Globus pallidus (tissue), 1 donor: ENCODE results near the gene MCRIP2.
A peak's percentile ranks its signal among the peaks of the same experiment; 100 is the strongest.
"Not testable (repeated sequence)": the region's sequence is repeated elsewhere in the genome, so short reads cannot be mapped to it uniquely, and the experiment has no call there.

Experiments
- DNase-seq: peaks from one replicate; pipeline ENCODE4 v3.0.0-alpha.2; 2015; ENCODE audit warnings: low spot score

MCRIP2 gene

DNA sequence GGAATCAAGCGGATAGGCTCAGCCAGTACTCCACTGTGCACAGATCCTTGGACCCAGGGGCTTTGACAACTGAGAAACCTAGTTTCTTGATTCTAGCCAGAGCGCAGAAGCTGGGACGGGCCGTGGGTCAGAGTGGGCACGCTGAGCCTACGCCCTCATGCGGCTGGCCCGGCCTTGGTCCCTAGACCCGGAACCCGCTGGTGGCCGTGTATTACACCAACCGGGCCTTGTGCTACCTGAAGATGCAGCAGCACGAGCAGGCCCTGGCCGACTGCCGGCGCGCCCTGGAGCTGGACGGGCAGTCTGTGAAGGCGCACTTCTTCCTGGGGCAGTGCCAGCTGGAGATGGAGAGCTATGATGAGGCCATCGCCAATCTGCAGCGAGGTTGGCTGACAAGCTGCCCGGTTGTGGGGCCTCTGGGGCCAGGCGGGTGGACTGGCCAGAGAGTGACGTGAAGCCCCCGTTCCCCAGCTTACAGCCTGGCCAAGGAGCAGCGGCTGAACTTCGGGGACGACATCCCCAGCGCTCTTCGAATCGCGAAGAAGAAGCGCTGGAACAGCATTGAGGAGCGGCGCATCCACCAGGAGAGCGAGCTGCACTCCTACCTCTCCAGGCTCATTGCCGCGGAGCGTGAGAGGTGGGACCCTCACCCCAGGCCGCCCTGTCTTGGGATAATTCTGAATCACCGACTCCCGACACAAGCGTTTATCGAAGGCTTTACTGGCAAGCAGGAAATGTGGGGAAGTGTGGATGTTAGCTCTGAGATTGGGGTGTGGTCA is 39.5 kb downstream of the MCRIP2 start:
- no peak for DNase-seq

GRCh38 chr16:681746-682427 is 40.3 kb downstream of the MCRIP2 start:
- DNase-seq, result no peak

DNA sequence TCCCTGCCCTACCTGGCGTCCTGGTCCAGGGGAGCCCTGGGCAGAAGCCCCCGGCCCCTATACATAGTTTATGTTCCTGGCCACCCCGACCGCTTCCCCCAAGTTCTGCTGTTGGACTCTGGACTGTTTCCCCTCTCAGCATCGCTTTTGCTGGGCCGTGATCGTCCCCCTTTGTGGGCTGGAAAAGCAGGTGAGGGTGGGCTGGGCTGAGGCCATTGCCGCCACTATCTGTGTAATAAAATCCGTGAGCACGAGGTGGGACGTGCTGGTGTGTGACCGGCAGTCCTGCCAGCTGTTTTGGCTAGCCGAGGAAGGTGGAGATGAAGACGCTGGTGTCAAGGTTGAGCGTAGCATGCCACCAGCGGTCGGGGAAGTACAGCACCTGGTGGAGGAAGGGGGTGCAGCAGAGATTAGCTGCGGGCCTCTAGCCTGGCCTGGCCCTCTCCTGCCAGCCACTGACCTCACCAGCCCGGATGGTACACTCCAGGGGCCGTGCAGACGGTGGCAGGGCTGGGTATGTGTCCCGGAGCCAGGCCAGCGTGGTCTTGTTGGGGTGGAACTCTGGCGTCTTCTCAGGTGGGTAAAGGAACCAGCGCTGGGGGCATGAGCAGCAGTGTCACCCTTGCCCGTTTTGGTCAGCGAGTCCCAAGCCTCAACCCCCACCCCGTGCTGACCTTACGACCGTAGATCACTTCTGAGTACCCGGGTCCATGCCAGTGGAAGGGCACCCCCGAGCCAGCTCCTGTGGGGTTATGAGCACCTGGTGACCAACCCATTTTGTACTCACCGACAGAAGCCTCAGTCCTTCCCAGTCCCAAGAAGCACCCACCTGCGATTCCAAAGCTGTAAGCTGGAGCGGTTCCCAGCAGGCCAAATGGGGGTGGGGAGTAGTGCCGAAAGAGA is 41.1 kb downstream of the MCRIP2 start:
- no peak for DNase-seq

GRCh38 chr16:683396-684070 is 41.9 kb downstream of the MCRIP2 start:
- no peak for DNase-seq

- peak; percentile 94 for DNase-seq
Observed at GRCh38 chr16:684071-684794, 42.6 kb downstream of the MCRIP2 start, which contains the start of gene JMJD8. Gene JMJD8 (minus strand): TSS chr16:684334. CDS start chr16:684319, 15 bp downstream.

GRCh38 chr16:684961-685696 is 43.5 kb downstream of the MCRIP2 start:
- no peak for DNase-seq

DNA sequence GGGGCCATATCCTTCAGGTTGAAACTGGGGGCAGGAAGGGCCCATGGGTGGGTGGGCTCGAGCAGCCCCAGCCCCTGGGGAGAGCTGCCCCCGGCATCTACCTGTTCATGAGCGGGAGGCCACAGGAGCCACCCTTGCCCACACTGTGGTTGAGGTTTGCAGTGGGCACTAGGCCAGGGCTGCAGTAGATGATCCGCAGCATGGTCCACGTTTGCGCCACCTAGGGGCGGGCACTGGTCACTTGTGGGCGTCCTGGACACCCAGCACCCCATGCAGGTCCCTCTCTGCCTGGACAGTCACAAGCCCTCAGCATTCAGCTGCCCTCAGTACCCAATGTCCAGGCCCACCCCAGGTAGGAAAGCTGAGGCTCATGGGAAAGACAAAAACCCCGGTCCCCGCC is 44.3 kb downstream of the MCRIP2 start:
- DNase-seq, result no peak

DNA sequence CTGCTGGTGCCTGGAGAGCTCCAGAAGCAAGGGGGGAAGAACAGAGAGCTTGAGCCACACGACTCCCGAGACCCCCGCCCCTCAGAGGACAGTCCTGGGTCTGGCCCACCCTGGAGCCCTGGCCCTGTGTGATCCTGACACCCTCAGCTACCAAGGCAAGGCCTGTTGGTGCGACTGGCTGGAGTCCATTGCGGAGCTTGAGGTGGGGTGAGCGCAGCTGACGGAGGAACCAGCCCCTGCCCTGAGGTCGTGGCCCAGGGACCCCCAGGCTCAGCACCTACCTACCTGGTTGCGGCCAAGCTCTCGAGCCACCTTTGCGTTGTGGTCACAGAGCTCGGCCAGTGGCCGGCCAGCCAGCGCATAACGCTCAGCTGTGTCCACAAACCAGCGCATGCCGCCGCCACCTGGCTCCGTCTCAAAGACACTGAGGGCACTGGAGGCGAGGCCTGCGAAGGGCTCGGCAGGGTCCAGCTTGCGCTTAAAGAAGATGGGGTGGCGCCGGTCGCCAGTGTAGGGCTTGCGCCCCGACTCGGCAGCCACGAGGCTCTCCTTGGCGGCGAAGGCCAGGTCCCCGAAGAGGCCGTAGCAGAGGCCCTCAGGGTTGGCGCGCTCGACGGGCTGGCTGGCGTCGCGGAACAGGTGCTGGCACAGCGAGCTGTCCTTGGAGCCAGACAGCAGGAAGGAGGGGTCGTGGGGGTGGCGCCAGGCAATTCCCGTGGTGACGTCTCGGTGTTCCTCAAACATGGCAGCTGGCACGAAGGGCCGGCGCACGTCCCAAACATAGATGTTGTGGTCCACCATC is 45.0 kb downstream of the MCRIP2 start:
- DNase-seq, result no peak

DNA sequence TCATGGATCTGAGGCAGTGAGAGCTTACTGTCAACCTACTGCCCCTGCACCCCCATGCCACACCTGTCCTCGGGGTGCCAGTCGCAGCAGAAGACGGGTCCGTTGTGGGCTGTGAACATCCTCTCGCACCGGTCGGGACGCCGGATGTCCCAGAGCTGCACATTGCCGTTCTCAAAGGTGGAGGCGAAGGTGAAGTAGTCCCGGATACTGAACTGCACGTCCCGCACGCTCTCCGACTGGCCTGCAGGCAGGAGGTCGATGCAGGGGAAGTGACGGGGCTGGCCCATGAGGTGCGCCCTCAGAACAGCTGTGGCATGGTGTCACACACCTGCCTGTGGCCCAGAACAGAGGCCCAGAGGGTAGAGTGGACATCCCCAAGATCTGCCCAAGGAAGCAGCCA is 45.9 kb downstream of the MCRIP2 start:
- no peak for DNase-seq

DNA sequence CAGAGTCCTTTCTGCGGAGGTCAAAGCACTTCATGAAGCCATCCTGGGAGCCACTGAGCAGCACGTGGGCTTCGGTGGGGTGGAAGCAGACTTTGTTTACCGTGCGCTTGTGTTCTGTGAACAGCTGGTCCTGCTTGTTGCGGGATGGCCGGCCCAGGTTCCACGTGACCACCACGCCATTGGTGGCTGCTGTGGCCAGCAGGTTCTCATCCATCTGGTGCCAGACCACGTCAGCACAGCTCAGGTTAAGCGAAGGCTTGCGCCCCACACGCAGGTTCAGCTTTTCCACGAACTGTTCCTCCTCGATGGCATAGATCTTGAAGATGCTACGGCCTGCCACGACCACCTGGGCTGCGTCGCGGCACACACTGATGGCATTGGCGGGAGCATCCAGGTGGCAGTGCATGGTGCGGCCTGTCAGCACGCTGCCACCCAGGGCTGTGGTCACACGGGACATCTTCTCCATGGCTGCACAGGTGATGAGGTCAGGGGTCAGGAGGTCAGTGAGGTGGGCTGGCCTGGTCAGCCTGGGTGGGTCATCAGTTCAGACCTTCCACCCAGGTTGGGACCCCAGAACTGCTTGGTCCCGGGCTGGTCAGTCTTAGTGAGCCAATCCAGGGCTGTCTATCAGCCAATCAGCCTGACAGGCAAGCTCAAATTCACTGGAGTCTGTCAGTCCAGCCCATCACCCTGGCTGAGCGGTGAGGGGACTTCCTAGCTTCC is 47.7 kb downstream of the MCRIP2 start:
- no peak for DNase-seq

GRCh38 chr16:691242-691641 is 49.6 kb downstream of the MCRIP2 start:
- DNase-seq, result not testable (repeated sequence)

DNA sequence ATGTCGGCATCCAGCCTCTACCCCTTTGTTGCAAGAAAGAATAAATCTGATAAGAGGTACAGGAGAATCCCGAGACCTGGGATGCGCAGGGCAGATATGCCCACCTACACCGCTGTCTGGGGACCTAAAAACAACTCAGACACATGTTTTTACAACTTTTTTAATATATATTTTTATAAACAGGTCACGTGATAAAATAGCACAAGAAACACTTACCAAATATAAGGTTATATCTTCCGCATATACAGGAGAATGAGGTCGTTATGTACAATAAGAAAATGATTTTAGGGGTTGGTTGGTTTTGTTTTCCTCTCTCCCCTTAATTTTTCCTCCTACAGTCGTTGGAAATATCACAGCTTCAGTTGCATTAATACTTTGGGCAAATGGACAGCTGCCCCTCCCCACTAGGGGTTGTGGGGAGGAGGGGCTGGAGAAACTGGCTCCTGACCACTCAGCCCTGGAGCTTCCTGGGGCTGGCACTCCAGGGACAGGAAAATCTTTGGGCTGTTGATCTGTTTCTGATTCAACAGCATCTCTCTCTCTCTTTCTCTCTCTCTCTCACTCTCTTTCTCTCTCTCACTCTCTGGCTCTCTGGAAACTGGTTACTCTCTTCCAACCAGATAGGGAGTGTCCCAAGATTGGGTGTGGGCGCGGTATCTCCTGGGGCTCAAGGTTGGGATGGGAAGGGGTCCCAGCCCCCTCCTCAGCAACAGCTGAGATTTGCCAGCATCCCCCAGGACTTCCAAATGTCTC is 50.9 kb downstream of the MCRIP2 start:
- no peak for DNase-seq

DNA sequence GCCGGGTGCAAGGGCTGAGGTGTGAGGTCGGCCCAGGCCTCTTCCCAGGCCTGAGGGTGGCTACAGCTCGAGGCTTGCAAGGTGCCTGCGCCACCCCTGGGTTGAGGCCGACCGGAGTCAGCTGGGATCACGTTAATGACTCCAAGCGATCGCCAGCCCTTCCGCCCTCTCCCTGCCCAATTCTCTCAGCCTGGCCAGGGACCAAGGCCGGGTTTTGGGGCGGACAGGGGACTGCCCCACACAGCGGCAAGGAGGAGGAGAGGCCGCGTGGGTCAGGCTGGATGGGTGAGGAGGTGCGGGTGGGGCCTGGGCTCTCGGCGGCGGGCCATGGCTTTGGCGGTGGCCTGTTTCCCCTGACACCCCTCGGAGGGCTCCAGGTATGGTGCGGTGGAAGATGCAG is 51.7 kb downstream of the MCRIP2 start:
- no peak for DNase-seq

- no peak for DNase-seq
Observed at GRCh38 chr16:693766-694165, 52.1 kb downstream of the MCRIP2 start.

DNA sequence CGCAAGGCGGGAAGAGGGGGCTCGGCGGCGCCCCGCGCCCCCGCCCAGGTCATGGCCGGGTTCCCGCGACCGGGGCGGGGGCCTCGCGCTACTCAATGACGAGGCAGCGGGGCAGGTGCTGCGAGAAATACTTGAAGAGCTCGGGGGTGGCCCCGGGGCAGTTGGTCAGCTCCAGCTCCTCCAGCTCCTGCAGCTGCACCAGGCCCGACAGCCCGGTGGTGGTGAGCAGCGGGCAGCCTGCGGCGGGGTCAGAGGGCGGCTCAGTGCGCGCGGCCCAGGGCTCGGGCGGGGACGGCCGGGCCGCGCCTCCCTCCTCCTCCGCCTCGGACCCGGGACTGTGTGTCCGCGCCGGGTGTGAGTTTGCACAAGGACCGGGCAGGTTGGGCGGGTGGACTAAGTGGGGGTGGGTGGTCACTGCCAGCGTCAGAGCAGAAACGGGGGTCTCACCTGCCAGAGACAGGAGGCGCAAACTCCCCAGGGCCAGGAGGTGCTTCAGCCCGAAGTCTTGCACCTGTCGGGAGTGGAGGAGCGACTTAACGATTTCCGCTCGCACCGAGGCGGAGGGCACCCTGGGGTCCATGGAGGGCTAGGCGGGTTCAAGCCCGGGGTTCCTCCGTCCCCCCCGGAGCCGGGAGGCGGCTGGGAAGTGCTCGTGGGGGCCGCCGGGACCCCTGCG is 52.7 kb downstream of the MCRIP2 start:
- no peak for DNase-seq

GRCh38 chr16:694863-695354 is 53.3 kb downstream of the MCRIP2 start:
- no peak for DNase-seq

GRCh38 chr16:695355-696089 is 53.9 kb downstream of the MCRIP2 start:
- no peak for DNase-seq
